HCT116 (cell line): ENCODE measurements around the gene SEMA5B. TPM values are rescaled to one million over a fixed set of nuclear protein-coding genes. Genes with fewer than 3 reads are reported as not detected.

Source experiments
- ATAC-seq: fragments of 200-7000 bp; cut with Tn5 transposase; 2 replicates; pipeline ENCODE4 v1.9.1; 2020; ENCODE audit warnings: mild to moderate bottlenecking, moderate library complexity
- BruUV-seq: library from RNA; stranded (reverse); fragments of 400-500 nt; replicated peaks from 2 replicates; lab custom pipeline; 2021; lab: Mats Ljungman, UMichigan
- CTCF ChIA-PET: fragments of 300-600 bp; sonication (Branson Sonifier 250); formaldehyde crosslinking; loops from one replicate; lab custom pipeline; 2021; ENCODE audit warnings: antibody characterized with exemption; lab: Charles Lee
- POLR2A ChIA-PET: fragments of 300-600, 350-600 bp; sonication (Branson Sonifier 250); formaldehyde crosslinking; loops from one replicate; lab custom pipeline; 2021; ENCODE audit warnings: antibody characterized with exemption; lab: Charles Lee
- RAD21 ChIA-PET, 2 experiments: fragments of 300-600 bp; sonication (Branson Sonifier 250); formaldehyde crosslinking; loops; one replicate each; lab custom pipeline; 2023; ENCODE audit warnings: low total read pairs in 2 of 2; ENCODE audit not compliant: uncharacterized antibody in 2 of 2, unreplicated experiment in 2 of 2, low non-redundant PET in 1 of 2; lab: Charles Lee
- DNase-seq: peaks from one replicate; pipeline ENCODE4 v3.0.0-alpha.2; 2010; ENCODE audit warnings: low read depth, low spot score
- H2AFZ ChIP-seq: fragments of 200-600 bp; shearing (Covaris generic), sonication (generic); 2 replicates; pipeline ENCODE4 v1.6.1; 2017; ENCODE audit warnings: low read depth, mixed run types, mixed read lengths, antibody characterized with exemption, low read length; ENCODE audit not compliant: poor library complexity, severe bottlenecking
- H3K27ac ChIP-seq: 2 replicates; pipeline ENCODE4 v1.5.1; 2012; ENCODE audit warnings: low read depth, low read length
- H3K27me3 ChIP-seq: fragments of 200-600 bp; sonication (generic); 2 replicates; pipeline ENCODE4 v1.6.1; 2016; ENCODE audit warnings: mixed run types, low read length, mixed read lengths; ENCODE audit not compliant: insufficient read depth
- H3K36me3 ChIP-seq, 2 experiments: fragments of 200-500 bp in 1 of 2; fragments of 200-600 bp in 1 of 2; sonication (Bioruptor generic) in 1 of 2; sonication (generic) in 1 of 2; 2 replicates each; pipeline versions ENCODE4 v1.5.1 to v1.6.1; 2014 to 2016; ENCODE audit warnings: low read length in 2 of 2, inconsistent platforms in 1 of 2, mixed read lengths in 1 of 2, mixed run types in 1 of 2; ENCODE audit not compliant: insufficient read depth in 2 of 2, control insufficient read depth in 1 of 2
- H3K4me1 ChIP-seq, 2 experiments: fragments of 200-600 bp in 1 of 2; sonication (generic) in 1 of 2; 2 replicates each; pipeline versions ENCODE4 v1.5.1 to v1.6.1; 2012 to 2017; ENCODE audit warnings: low read length in 2 of 2, inconsistent platforms in 1 of 2, mild to moderate bottlenecking in 1 of 2, mixed read lengths in 1 of 2, mixed run types in 1 of 2, moderate library complexity in 1 of 2; ENCODE audit not compliant: insufficient read depth in 2 of 2, control insufficient read depth in 1 of 2
- H3K4me2 ChIP-seq: fragments of 200-600 bp; sonication (generic); 2 replicates; pipeline ENCODE4 v1.6.1; 2017; ENCODE audit warnings: mixed run types, low read length, mixed read lengths
- H3K4me3 ChIP-seq, 2 experiments: fragments of 200-600 bp in 1 of 2; sonication (generic) in 1 of 2; replicated peaks in 1 of 2; 2 replicates each; pipeline ENCODE4 v1.5.1; 2011 to 2016; ENCODE audit warnings: low read length in 2 of 2, control low read depth in 1 of 2, low read depth in 1 of 2, mild to moderate bottlenecking in 1 of 2, mixed read lengths in 1 of 2, mixed run types in 1 of 2
- H3K79me2 ChIP-seq: fragments of 200-600 bp; sonication (generic); 2 replicates; pipeline ENCODE4 v1.6.1; 2017; ENCODE audit warnings: mild to moderate bottlenecking, mixed run types, low read length, moderate library complexity, mixed read lengths; ENCODE audit not compliant: insufficient read depth
- H3K9ac ChIP-seq: fragments of 200-600 bp; sonication (generic); 2 replicates; pipeline ENCODE4 v1.6.1; 2016; ENCODE audit warnings: low read length, mixed read lengths
- H3K9me2 ChIP-seq: fragments of 200-600 bp; sonication (generic), shearing (Covaris generic); 2 replicates; pipeline ENCODE4 v1.6.1; 2017; ENCODE audit warnings: mixed run types, mild to moderate bottlenecking, moderate library complexity; ENCODE audit not compliant: insufficient read depth
- H3K9me3 ChIP-seq, 2 experiments: fragments of 200-500 bp in 1 of 2; fragments of 200-600 bp in 1 of 2; sonication (Bioruptor generic) in 1 of 2; sonication (generic) in 1 of 2; 2 replicates each; pipeline ENCODE4 v1.6.1; 2014 to 2017; ENCODE audit warnings: low read length in 2 of 2, mixed read lengths in 2 of 2, inconsistent platforms in 1 of 2, low read depth in 1 of 2, mild to moderate bottlenecking in 1 of 2, mixed run types in 1 of 2, moderate library complexity in 1 of 2; ENCODE audit not compliant: control insufficient read depth in 1 of 2, insufficient read depth in 1 of 2
- H4K20me1 ChIP-seq: fragments of 200-600 bp; sonication (generic), shearing (Covaris generic); 2 replicates; pipeline ENCODE4 v1.6.1; 2017; ENCODE audit warnings: mixed run types, mild to moderate bottlenecking, moderate library complexity; ENCODE audit not compliant: insufficient read depth
- CTCF ChIP-seq, 3 experiments: fragments of 200-600 bp in 1 of 3; sonication (generic) in 1 of 3; IDR thresholded peaks in 2 of 3; conservative IDR thresholded peaks in 1 of 3; 2 replicates each; pipeline ENCODE4 v1.5.1; 2012 to 2017; ENCODE audit warnings: low read depth in 2 of 3, low read length in 2 of 3, antibody characterized with exemption in 1 of 3, borderline replicate concordance in 1 of 3, control low read depth in 1 of 3, mild to moderate bottlenecking in 1 of 3, mixed read lengths in 1 of 3, mixed run types in 1 of 3, moderate library complexity in 1 of 3; ENCODE audit not compliant: insufficient read depth in 1 of 3
- EGR1 ChIP-seq: IDR thresholded peaks from 2 replicates; pipeline ENCODE4 v1.6.1; 2012; ENCODE audit warnings: low read depth
- ELF1 ChIP-seq: IDR thresholded peaks from 2 replicates; pipeline ENCODE4 v1.6.1; 2012; ENCODE audit warnings: low read depth, borderline replicate concordance
- EZH2 ChIP-seq: fragments of 200-600 bp; sonication (generic); IDR thresholded peaks from 2 replicates; pipeline ENCODE4 v1.6.1; 2017; ENCODE audit warnings: antibody characterized with exemption, mixed run types
- EZH2phosphoT487 ChIP-seq: fragments of 200-600 bp; IDR thresholded peaks from 2 replicates; pipeline ENCODE4 v1.6.1; 2018; ENCODE audit warnings: antibody characterized with exemption, borderline replicate concordance
- FOSL1 ChIP-seq: IDR thresholded peaks from 2 replicates; pipeline ENCODE4 v1.6.1; 2012; ENCODE audit warnings: low read depth
- MAX ChIP-seq: IDR thresholded peaks from 2 replicates; pipeline ENCODE4 v1.6.1; 2012
- POLR2A ChIP-seq: IDR thresholded peaks from 2 replicates; pipeline ENCODE4 v1.7.0; 2011; ENCODE audit warnings: borderline replicate concordance; ENCODE audit not compliant: insufficient read depth, insufficient read length; ENCODE audit errors: extremely low read depth
- RAD21 ChIP-seq: IDR thresholded peaks from 2 replicates; pipeline ENCODE4 v1.6.1; 2012; ENCODE audit warnings: low read depth, mild to moderate bottlenecking
- REST ChIP-seq: IDR thresholded peaks from 2 replicates; pipeline ENCODE4 v1.6.1; 2012; ENCODE audit warnings: low read depth
- SP1 ChIP-seq: IDR thresholded peaks from 2 replicates; pipeline ENCODE4 v1.6.1; 2012; ENCODE audit warnings: low read depth
- SRF ChIP-seq: IDR thresholded peaks from 2 replicates; pipeline ENCODE4 v1.6.1; 2012; ENCODE audit warnings: low read depth
- TCF7L2 ChIP-seq: IDR thresholded peaks from 2 replicates; pipeline ENCODE4 v1.7.0; 2011; ENCODE audit warnings: borderline replicate concordance, inconsistent platforms; ENCODE audit not compliant: insufficient read depth, insufficient read length; ENCODE audit errors: extremely low read depth
- YY1 ChIP-seq: IDR thresholded peaks from 2 replicates; pipeline ENCODE4 v1.6.1; 2011; ENCODE audit warnings: low read length, low read depth, moderate library complexity, mild to moderate bottlenecking; ENCODE audit not compliant: insufficient replicate concordance; ENCODE audit errors: extremely low read depth
- ZBTB33 ChIP-seq: IDR thresholded peaks from 2 replicates; pipeline ENCODE4 v1.6.1; 2011; ENCODE audit warnings: mild to moderate bottlenecking, low read length, moderate library complexity; ENCODE audit not compliant: insufficient replicate concordance; ENCODE audit errors: extremely low read depth
- ZNF274 ChIP-seq: fragments of 200-500 bp; sonication (Bioruptor generic); IDR thresholded peaks from 2 replicates; pipeline ENCODE4 v1.6.1; 2014; ENCODE audit warnings: mild to moderate bottlenecking, low read depth, low read length, inconsistent platforms
- intact Hi-C: fragments of 100-400 bp; cut with micrococcal nuclease; formaldehyde crosslinking; loops from 2 replicates; pipeline ENCODE4 v1.10.0; 2022
- total RNA-seq: library from RNA; stranded (reverse); gene quantifications from one replicate; pipeline ENCODE4 v1.2.1, GENCODE V29; 2021; ENCODE audit not compliant: unreplicated experiment

SEMA5B gene
- total RNA-seq, 1 experiment from 2014 or later: 0.15 TPM

GRCh38 chr3:123070510-123070909 is 42.9 kb upstream of the SEMA5B start:
- Histone ChIP-seq H3K9ac (no peak overlapping the region), H3K36me3 (no peaks in the 10 kb centered on the region), H3K27me3 (no peaks in the 10 kb centered on the region), H3K9me2 (no peaks in the 10 kb centered on the region), H4K20me1 (peaks cover 9% of the 10 kb centered on the region; the same call in 1 of the 2 replicates), H3K27ac (no peak overlapping the region), H3K79me2 (peaks cover 87% of the 10 kb centered on the region), H3K4me1 (peaks cover 19 to 65% of the 10 kb centered on the region in 2 experiments; a peak in 3 of 4 replicates), H3K4me2 (no peak overlapping the region), H3K4me3 (no peak overlapping the region), H2AFZ (no peak overlapping the region), H3K9me3 (no peaks in the 10 kb centered on the region)
- no TSS peak for BruUV-seq
- no peak for DNase-seq
- POLR2A ChIA-PET: no interaction called here
- CTCF ChIA-PET: no interaction called here
- intact Hi-C loops: no loop called here
- RAD21 ChIA-PET: no interaction called here
- ATAC-seq: no peak
- TF ChIP-seq REST (no peak), TCF7L2 (no peak), EZH2 (no peak), EGR1 (no peak), SRF (no peak), SP1 (no peak), MAX (no peak), CTCF (IDR thresholded peaks at IDR 0.05 in 2 of 3, conservative IDR thresholded peaks at IDR 0.05 in 1 of 3; ENCODE audit: borderline replicate concordance in 1 of 3, insufficient read depth in 1 of 3, low read depth in 2 of 3, low read length in 2 of 3) (no peak), POLR2A (no peak), ELF1 (no peak), ZNF274 (no peak), FOSL1 (no peak), ZBTB33 (no peak), EZH2phosphoT487 (no peak), RAD21 (no peak), YY1 (no peak)
